CD4-positive, alpha-beta T cell treated with Interferon gamma for 1 hour (primary cell): Measurements from ENCODE around the gene TMEM45A.
"Not testable (repeated sequence)": the region's sequence is repeated elsewhere in the genome, so short reads cannot be mapped to it uniquely, and the experiment has no call there.

Source experiments
- DNase-seq: peaks from one replicate; pipeline ENCODE4 v3.0.0-alpha.2; 2020

The TMEM45A gene, protein sequence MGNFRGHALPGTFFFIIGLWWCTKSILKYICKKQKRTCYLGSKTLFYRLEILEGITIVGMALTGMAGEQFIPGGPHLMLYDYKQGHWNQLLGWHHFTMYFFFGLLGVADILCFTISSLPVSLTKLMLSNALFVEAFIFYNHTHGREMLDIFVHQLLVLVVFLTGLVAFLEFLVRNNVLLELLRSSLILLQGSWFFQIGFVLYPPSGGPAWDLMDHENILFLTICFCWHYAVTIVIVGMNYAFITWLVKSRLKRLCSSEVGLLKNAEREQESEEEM

DNA sequence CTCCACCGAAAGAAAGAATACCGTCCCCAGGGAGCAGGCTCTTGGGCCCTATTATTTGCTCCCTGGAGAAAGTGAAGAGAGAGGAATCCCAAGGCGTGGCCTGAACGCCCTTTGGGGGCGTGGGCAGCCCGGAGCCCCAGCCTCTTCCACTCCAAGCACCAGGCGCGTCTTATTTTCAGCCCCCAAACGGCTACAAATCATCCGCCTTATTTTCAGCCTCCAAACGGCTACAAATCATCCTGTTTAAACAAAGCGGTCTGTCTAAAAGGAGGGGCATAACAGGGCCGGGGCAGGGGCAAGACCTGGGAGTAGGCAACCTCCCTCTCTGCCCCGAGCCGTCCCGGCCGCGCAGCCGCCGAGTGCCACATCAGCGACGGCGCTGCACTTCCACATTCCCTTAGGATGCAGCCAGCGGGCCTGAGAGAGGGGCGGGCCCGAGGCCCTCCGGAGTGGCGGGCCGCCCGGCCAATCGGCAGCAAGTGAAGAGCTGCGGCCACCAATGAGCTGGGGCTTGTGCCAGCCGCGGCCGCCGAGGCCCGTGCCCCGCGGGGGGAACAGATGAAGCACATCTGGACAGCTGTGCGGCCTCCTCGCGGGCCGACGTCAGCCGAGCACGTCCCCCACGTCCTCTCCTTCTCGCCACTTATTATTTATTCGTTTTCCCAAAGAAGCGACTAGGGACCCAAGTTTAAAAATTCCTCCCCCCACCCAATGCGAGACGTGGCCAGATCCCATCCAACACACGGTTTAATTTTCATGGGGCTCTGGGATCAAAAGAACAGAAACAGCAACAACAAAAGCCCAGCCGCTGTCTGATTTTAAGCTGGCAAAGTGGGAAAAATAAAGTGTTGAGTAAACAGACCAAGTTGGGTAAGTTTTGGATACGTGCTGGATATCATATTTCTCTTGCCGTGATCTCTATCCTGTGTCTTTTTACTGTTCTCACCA, at the start of gene TMEM45A:
Gene TMEM45A (plus strand): TSS at position 561 of the 948 bp plus-strand sequence. CDS start 62,593 bp downstream, outside the sequence.
- peak; percentile 76 for DNase-seq

DNA sequence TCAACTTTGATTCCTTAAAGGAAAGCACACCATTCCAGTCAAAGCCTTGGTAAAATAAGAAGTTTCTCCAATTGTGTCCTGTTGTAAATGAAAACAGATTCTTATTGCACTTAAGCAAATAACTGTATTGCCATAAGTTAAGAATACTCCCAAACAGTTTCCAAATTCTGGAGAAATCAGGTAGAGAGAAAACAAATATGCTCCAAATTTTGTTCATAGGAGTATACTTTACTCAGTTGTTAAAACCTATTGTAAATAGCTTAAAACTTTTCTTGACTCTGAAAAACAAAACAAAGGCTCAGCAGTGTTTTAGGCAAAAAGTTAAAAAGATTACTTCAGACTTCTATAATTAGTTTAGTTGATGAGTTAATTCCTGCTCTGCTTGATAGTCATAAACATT, 48.7 kb upstream of the TMEM45A start:
- DNase-seq: no peak

DNA sequence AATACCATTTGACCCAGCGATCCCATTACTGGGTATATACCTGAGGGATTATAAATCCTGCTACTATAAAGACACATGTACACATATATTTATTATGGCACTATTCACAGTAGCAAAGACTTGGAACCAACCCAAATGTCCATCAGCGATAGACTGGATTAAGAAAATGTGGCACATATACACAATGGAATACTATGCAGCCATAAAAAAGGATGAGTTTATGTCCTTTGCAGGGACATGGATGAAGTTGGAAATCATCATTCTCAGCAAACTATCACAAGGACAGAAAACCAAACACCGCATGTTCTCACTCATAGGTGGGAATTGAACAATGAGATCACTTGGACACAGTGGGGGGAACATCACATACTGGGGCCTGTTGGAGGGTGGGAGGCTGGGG, 45.4 kb upstream of the TMEM45A start:
- DNase-seq: not testable (repeated sequence)

DNA sequence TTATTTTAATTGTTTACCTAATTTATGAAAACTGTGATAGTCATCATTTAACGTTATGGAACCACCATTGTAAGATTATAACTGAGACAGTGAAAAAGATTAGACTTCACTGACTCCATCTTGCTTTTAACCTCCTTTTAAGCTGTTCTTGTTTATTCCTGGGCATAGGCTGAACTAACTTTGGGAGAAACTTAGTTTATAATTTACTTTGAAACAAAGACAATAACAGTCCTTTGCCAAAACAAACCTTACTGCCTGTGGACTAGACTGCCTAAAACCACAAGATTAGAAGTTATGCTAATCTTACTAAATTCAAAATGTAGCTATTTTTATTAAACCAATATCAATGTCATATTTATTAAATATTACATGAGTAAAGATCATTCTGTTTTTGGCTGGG, 44.3 kb upstream of the TMEM45A start:
- no peak for DNase-seq

DNA sequence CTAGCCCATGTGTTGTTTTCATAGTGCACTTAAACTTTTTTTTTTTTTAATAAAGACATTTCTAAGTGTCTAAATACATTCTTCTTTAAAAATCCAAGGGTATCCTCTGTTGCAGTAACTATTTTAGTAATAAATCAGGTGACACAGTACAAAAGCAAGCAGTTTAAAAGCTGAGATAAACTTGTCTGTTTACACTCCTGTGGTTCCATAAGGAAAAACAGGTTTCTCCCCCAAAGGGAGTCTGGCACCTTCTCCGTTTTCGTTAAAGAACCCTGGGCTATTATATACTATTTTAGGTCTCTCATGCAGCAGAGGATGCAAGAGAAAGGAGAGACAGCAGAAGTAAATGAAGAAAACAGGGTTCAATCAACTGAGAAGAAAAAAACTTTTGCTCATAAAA, 43.2 kb upstream of the TMEM45A start:
- no peak for DNase-seq

DNA sequence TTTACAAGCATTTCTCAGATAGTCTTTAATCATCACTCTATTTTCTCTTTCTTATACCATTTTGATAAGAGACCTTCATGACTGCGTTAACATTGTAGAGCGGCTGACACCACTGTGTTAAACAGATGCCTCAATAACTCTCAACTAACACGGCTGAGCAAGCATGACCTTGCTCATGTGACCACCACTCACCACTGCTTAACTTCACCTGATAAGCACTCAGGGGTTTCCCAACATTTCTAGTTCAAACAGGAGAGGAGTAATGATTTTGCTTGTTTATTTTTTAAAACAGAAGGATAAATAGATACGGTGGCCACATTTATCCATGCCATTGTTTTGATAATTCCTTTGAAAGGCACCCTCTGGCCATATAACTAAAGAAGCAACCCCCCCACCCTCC, 37.7 kb upstream of the TMEM45A start:
- no peak for DNase-seq

DNA sequence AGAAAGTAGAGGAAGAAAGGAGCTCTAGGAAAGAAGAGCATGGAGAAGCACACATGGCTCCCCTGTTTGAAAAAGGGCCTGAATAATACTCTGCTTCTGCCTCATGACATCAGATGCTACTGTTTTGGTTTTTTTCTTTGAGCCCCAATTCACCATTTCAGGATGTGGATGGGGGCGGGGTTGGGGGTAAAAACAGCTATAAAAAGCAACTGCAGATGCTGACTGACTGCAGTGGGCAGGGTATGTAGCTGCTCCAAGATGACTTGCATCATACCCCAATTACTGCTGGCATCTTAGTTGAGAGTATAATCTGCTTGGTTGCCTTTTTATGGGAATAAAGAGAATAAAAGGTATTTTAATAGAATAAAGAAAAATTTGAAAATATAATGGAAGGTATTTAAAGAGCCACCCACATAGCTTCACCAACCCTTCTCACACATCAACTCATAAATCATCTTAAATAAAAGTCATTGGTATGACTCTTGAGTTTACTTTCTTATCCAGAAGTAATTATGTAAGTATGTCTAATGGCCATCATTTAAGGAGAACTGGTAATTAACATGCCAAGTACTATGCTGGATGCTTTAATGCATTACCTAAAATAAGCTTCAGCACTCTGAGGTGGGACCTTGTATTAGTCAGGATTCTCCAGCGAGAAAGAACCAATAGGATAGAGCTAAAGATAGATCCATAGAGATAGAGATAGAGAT, 36.4 kb upstream of the TMEM45A start:
- DNase-seq: no peak

DNA sequence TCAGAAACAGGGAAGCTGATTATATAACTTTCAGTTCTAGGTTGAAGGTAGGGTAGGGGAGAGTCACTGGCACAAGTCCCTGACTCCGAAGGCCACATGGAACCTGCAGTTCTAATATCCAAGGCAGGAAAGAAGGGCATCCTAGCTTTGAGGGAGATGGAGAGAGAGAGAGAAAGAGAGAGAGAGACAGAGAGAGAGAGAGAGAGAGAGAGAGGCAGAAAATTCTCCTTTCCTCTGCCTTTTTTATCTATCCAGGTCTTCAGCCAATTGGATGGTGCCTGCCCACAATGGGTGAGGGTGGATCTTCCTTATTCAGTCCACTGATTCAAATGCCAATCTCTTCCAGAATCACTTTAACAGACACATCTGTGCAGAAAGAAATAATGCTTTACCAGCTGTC, 35.7 kb upstream of the TMEM45A start:
- DNase-seq: no peak

DNA sequence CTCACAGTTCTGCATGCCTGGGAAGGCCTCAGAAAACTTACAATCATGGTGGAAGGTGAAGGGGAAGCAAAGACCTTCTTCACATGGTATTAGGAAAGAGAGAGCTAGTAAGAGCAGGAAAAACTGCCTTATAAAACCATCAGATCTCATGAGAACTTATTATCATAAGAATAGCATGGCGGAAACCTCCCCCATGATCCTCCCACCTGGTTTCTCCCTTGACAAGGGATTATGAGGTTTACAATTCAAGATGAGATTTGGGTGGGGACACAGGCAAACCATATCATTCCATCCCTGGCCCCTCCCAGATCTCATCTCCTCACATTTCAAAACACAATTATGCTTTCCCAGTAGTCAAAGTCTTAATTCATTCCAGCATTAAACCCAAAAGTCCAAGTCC, 34.6 kb upstream of the TMEM45A start:
- DNase-seq: no peak

DNA sequence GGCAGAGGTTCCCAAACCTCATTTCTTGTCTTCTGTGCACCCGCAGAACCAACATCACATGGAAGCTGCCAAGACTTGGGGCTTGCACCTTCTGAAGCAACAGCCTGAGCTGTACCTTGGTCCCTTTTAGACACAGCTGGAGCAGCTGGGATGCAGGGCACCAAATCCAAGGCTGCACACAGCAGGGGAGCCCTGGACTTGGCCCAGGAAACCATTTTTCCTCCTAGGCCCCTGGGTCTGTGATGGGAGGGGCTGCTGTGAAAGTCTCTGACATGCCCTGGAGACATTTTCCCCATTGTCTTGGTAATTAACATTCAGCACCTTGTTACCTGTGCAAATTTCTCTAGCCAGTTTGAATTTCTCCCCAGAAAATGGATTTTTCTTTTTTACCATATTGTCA, 33.6 kb upstream of the TMEM45A start:
- no peak for DNase-seq

DNA sequence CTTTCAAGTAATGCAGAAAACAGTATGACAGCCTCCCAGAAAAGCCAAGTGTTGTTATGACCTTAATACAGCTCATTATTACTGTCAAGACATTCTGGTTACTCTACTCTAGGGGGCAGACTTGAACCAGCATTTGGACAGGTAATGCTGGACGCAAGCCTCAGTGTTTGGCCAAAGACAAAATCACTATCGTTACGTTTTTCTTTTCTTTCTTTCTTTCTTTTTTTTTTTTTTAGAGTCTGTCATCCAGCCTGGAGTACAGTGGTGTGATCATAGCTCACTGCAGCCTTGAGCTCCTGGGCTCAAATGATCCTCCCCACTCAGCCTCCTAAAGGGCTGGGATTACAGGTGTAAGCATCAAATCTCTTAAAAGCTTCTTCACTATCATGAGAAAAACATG, 29.4 kb upstream of the TMEM45A start:
- no peak for DNase-seq

DNA sequence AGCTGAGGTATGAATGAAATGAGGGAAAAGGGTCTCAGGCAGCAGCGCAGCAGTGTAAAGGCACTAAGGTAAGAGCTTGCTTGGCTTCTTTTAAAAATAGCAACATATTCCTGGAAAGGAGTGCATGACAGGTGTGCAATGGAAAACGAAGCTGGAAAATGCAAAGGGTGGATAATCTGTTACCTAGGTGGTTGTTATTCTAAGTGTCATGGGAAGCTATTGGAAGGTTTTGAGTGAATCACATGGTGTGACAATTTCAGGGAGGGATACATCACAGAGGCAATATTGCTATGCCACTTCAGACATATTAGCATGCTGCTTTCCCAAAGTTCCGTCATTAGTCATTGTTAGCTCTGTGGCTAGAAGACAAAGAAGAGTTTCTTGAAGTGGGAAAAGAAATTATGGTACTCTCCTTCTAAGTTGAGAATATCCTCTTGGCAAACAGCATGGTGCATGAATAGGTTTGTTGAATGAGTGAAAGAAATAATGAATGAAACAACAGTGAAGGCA, 28.7 kb upstream of the TMEM45A start:
- no peak for DNase-seq

DNA sequence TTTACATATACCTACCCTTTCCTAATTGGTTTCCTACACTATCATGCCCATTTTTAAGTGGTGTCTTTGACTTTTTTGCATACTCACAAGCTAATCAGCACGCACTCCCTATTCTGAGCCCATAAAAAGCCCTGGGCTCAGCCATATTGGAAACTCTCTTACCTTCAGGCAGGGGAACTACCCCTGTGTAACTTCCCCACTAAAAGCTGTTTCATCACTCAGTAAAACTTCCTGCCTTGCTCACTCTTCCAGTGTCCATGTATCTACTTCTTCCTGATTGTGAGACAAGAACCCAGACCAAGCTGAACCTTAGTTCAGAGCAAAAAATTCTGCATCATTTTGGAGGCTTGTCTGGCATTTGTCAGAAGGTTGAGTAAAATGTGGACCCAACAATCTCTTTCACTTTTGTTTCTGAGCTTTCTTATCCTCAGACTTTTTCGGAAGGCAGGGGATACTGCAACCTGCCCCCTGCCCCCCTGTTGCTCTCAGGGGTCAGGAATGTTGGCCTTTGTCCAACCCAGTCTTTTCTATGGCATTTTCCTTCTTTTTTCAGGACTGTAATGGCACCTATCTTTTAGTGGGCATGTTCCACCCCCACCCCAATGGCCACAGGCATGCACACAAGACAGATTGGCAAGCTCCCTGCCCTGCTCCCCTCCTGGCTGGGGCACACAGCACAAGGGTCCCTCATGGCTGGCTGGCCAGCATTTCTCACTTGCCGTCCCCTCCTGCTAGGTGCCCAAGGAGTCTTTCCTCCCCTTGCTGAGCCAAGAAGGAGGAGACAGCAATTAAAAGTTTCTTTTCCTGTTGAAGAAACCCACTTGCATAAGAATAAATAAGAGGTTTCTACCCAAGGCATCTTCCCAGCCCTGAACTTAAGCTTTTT, 26.3 kb upstream of the TMEM45A start:
- DNase-seq: no peak

DNA sequence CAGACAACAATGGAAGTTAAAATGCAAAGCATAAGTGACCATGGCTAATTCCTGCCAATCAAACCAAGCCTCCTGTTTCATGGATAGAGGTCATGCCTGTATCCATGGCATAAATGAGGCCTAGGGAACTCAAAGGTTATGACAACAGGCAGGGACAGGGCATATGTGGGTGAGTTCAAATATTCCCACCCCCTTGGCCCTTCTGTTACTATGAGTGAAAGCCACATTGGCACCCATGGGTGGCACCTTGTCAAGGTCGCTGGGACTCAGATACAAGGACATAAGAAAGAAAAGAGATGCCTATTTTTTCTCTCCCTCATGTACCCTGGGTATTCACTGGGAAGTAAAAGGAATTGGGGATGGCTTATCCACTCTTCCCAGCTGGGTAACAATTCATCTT, 25.3 kb upstream of the TMEM45A start:
- DNase-seq: no peak

DNA sequence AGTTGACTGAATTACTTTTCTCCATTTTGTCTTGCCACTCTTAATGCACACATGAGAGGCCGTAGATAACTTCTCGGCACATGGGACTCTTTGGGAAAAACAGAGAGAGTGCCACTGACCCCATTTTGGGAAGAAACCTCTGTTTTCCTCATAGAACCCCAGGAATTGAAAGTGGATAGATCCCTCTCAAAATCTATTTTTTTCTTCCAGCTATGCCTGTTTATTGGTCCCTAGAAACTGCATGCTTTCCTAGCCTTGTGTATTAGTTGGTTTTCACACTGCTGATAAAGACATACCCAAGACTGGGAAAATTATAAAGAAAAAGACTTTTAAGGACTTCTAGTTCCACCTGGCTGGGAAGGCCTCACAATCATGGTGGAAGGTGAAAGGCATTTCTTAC, 23.7 kb upstream of the TMEM45A start:
- no peak for DNase-seq

DNA sequence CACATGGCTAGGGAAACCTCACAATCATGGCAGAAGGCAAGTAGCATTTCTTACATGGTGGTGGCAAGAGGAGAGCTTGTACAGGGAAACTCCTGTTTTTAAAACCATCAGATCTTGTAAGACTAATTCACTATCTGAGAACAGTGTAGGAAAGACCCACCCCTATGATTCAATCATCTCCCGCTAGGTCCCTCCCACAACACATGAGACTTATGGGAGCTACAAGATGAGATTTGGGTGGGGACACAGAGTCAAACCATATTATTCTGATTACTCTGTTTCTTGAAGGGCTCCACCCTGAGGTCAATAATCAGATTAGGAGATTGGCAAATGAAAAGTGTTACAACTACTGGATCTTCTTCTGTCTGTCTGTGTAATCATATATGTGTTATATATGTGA, 21.5 kb upstream of the TMEM45A start:
- no peak for DNase-seq

DNA sequence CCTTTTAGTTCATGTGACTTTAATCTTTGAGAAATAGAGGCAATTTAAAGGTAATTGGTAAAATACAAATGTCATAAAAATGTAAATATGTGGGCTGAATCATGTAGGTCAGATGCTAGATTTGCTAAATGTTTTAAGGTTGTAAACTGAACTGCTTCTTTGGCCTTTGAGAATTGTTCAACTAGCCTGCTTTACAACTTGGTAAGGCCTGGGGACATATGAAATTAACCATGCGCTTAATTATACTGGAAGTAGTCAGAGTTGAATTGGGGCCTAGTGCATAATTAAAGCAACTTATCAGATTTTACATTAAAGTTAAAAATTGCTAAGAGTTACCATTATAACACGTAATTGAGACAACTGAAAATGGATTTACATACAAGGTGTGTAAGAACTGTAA, 21.0 kb upstream of the TMEM45A start:
- no peak for DNase-seq

DNA sequence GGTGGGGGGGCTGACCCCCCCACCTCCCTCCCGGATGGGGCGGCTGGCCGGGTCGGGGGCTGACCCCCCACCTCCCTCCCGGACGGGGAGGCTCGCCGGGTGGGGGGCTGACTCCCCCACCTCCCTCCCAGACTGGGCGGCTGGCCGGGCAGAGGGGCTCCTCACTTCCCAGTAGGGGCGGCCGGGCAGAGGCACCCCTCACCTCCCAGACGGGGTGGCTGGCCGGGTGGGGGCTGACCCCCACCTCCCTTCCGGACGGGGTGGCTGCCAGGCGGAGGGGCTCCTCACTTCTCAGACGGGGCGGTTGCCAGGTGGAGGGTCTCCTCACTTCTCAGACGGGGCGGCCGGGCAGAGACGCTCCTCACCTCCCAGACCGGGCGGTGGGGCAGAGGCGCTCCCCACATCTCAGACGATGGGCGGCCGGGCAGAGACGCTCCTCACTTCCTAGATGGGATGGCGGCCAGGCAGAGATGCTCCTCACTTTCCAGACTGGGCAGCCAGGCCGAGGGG, 14.5 kb upstream of the TMEM45A start:
- DNase-seq: not testable (repeated sequence)

DNA sequence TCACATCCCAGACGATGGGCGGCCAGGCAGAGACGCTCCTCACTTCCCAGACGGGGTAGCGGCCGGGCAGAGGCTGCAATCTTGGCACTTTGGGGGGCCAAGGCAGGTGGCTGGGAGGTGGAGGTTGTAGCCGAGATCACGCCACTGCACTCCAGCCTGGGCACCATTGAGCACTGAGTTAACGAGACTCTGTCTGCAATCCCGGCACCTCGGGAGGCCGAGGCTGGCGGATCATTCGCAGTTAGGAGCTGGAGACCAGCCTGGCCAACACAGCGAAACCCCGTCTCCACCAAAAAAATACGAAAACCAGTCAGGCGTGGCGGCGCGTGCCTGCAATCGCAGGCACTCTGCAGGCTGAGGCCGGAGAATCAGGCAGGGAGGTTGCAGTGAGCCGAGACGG, 13.9 kb upstream of the TMEM45A start:
- DNase-seq: not testable (repeated sequence)

DNA sequence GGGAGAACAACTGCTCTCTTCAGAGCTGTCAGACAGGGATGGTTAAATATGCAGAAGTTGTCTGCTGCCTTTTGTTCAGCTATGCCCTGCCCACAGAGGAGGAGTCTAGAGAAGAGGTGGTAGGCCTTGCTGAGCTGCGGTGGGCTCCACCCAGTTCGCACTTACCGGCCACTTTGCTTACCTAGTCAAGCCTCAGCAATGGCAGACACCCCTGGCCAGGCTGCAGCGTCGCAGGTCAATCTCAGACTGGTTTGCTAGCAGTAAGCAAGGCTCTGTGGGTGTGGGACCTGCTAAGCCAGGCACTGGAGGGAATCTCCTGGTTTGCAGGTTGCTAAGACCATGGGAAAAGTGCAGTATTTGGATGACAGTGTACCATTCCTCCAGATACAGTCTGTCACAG, 12.3 kb upstream of the TMEM45A start:
- no peak for DNase-seq

DNA sequence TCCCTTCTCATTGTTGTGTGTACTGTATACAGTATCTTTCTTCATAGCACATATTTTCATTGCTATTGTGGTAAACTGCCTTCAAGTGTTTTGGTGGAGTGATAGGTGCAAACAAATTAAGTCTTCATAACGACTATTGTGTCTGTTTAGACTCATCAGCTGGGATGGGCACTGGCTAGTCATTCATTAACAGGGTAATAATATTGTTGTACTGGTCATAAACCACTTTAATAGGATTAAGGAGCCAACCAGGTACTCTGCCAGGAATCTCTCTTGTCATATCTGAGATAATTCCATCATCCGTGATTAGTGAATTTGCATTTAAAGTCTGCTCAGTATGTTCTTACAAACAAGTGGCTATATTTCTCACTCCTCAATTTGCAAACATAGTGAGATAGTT, 10.2 kb upstream of the TMEM45A start:
- no peak for DNase-seq

DNA sequence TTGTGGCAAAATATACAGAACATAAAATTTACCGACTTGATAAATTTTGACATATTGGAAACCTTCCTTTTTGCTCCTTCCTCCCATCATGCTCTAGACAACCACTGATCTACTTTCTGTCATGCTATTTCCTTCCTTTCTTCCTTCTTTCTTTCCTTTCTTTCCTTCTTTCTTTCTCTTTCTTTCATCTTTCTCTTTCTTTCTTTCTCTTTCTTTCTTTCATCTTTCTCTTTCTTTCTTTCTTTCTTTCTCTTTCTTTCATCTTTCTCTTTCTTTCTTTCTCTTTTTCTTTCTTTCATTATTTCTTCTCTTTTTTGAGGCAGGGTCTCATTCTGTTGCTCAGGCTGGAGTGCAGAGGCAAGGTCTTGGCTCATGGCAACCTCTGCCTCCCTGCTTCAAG, 8.9 kb upstream of the TMEM45A start:
- no peak for DNase-seq
